Neuronal stem cell (in vitro differentiated cells): ENCODE measurements around the gene NUDT12.

ENCODE experiments used
- DNase-seq: peaks from one replicate; pipeline ENCODE4 v3.0.0-alpha.2; 2013; ENCODE audit warnings: low spot score
- H2AFZ ChIP-seq: one replicate; pipeline ENCODE4 v1.6.1; 2013; ENCODE audit warnings: mild to moderate bottlenecking, low read length, inconsistent platforms
- H2AK5ac ChIP-seq: 2 replicates; pipeline ENCODE4 v1.6.1; 2013; ENCODE audit warnings: low read depth, mild to moderate bottlenecking, inconsistent platforms, low read length, moderate library complexity, mixed read lengths
- H2BK120ac ChIP-seq: 2 replicates; pipeline ENCODE4 v1.6.1; 2013; ENCODE audit warnings: low read depth, mild to moderate bottlenecking, inconsistent platforms, low read length, moderate library complexity, mixed read lengths
- H2BK12ac ChIP-seq: one replicate; pipeline ENCODE4 v1.6.1; 2013; ENCODE audit warnings: low read length, inconsistent platforms
- H2BK15ac ChIP-seq: 2 replicates; pipeline ENCODE4 v1.6.1; 2013; ENCODE audit warnings: mild to moderate bottlenecking, low read length, inconsistent platforms, mixed read lengths
- H2BK5ac ChIP-seq: one replicate; pipeline ENCODE4 v1.6.1; 2013; ENCODE audit warnings: inconsistent platforms, mild to moderate bottlenecking, low read length, moderate library complexity
- H3K14ac ChIP-seq: one replicate; pipeline ENCODE4 v1.6.1; 2013; ENCODE audit warnings: low read length, inconsistent platforms
- H3K18ac ChIP-seq: 2 replicates; pipeline ENCODE4 v1.6.1; 2013; ENCODE audit warnings: low read length, inconsistent platforms
- H3K23ac ChIP-seq: 2 replicates; pipeline ENCODE4 v1.6.1; 2013; ENCODE audit warnings: low read depth, mild to moderate bottlenecking, mixed read lengths, low read length, inconsistent platforms; ENCODE audit not compliant: poor library complexity
- H3K27ac ChIP-seq: replicated peaks from 3 replicates; pipeline ENCODE4 v1.5.1; 2013; ENCODE audit warnings: low read length, inconsistent platforms
- H3K27me3 ChIP-seq, 3 experiments: 2 replicates each; pipeline ENCODE4 v1.6.1; 2013; ENCODE audit warnings: low read length in 3 of 3, mild to moderate bottlenecking in 2 of 3, inconsistent platforms in 1 of 3, low read depth in 1 of 3, mixed read lengths in 1 of 3, moderate library complexity in 1 of 3; ENCODE audit not compliant: control insufficient read depth in 3 of 3, insufficient read depth in 3 of 3
- H3K36me3 ChIP-seq, 2 donors: replicated peaks in 1 of 2; 2 replicates each; pipeline ENCODE4 v1.6.1; 2013; ENCODE audit warnings: low read length in 2 of 2; ENCODE audit not compliant: control insufficient read depth in 2 of 2, insufficient read depth in 2 of 2
- H3K4ac ChIP-seq: 2 replicates; pipeline ENCODE4 v1.6.1; 2013; ENCODE audit warnings: inconsistent platforms, mild to moderate bottlenecking, low read length, moderate library complexity
- H3K4me1 ChIP-seq, 2 donors: 1 replicate in 1 of 2; 2 replicates in 1 of 2; pipeline ENCODE4 v1.6.1; 2013; ENCODE audit warnings: low read length in 2 of 2, low read depth in 1 of 2; ENCODE audit not compliant: control insufficient read depth in 2 of 2, insufficient read depth in 1 of 2
- H3K4me2 ChIP-seq: one replicate; pipeline ENCODE4 v1.6.1; 2013; ENCODE audit warnings: mild to moderate bottlenecking, low read length, inconsistent platforms; ENCODE audit not compliant: insufficient read depth, poor library complexity, severe bottlenecking
- H3K4me3 ChIP-seq, 2 donors: 2 replicates each; pipeline ENCODE4 v1.5.1; 2013; ENCODE audit warnings: low read length in 2 of 2, mild to moderate bottlenecking in 2 of 2, inconsistent platforms in 1 of 2, moderate library complexity in 1 of 2
- H3K79me1 ChIP-seq: one replicate; pipeline ENCODE4 v1.6.1; 2013; ENCODE audit warnings: low read depth, mild to moderate bottlenecking, inconsistent platforms, low read length, moderate library complexity
- H3K9ac ChIP-seq: one replicate; pipeline ENCODE4 v1.6.1; 2013; ENCODE audit warnings: mild to moderate bottlenecking, low read depth, low read length, inconsistent platforms; ENCODE audit not compliant: poor library complexity
- H3K9me3 ChIP-seq, 2 donors: replicated peaks in 1 of 2; 2 replicates each; pipeline versions ENCODE3 to v1.6.1; 2013; ENCODE audit warnings: low read length in 2 of 2, mild to moderate bottlenecking in 2 of 2, inconsistent platforms in 1 of 2, low read depth in 1 of 2, mixed read lengths in 1 of 2, moderate library complexity in 1 of 2; ENCODE audit not compliant: control insufficient read depth in 2 of 2, insufficient read depth in 1 of 2
- H4K8ac ChIP-seq: one replicate; pipeline ENCODE4 v1.6.1; 2013; ENCODE audit warnings: low read depth, mild to moderate bottlenecking, inconsistent platforms, low read length, moderate library complexity
- H4K91ac ChIP-seq: one replicate; pipeline ENCODE4 v1.6.1; 2013; ENCODE audit warnings: low read length, low read depth, mild to moderate bottlenecking, inconsistent platforms; ENCODE audit not compliant: poor library complexity
- WGBS, 2 donors: extraction: QIAGEN DNeasy Blood & Tissue Kit; methylation state at CpG; one replicate each; pipeline ENCODE4 v1.1.7; 2013; ENCODE audit warnings: missing lambda C conversion rate in 2 of 2, mixed read lengths in 1 of 2; ENCODE audit not compliant: insufficient read length in 2 of 2, insufficient replicate concordance in 1 of 2; ENCODE audit errors: extremely low coverage in 2 of 2; 5-methylcytosine and 5-hydroxymethylcytosine counted together

The NUDT12 gene

GRCh38 chr5:103522586-103522985 is 40.0 kb downstream of the NUDT12 start:
- no peak overlapping the region for H4K8ac ChIP-seq
- no peaks in the 10 kb centered on the region for H3K36me3 ChIP-seq
- H2BK15ac ChIP-seq: no peak overlapping the region
- H3K27ac ChIP-seq: no peak overlapping the region
- no peak for DNase-seq
- H3K18ac ChIP-seq: no peak overlapping the region
- H2BK120ac ChIP-seq: no peak overlapping the region
- no peak overlapping the region for H2AK5ac ChIP-seq
- no peak overlapping the region for H2BK5ac ChIP-seq
- H4K91ac ChIP-seq: no peak overlapping the region
- no peaks in the 10 kb centered on the region for H3K27me3 ChIP-seq
- WGBS, 2 donors: no CpG with 5 or more reads among the region's 5 CpGs
- H3K4me3 ChIP-seq: no peak overlapping the region
- H3K4me1 ChIP-seq: peaks cover 2 to 3% of the 10 kb centered on the region in 2 donors
- H3K79me1 ChIP-seq: no peaks in the 10 kb centered on the region
- no peak overlapping the region for H2BK12ac ChIP-seq
- H3K4me2 ChIP-seq: no peak overlapping the region
- H2AFZ ChIP-seq: peak overlapping the region; percentile 76
- no peak overlapping the region for H3K9ac ChIP-seq
- no peak overlapping the region for H3K14ac ChIP-seq
- H3K4ac ChIP-seq: no peak overlapping the region
- no peak overlapping the region for H3K23ac ChIP-seq
- H3K9me3 ChIP-seq: no peaks in the 10 kb centered on the region

DNA sequence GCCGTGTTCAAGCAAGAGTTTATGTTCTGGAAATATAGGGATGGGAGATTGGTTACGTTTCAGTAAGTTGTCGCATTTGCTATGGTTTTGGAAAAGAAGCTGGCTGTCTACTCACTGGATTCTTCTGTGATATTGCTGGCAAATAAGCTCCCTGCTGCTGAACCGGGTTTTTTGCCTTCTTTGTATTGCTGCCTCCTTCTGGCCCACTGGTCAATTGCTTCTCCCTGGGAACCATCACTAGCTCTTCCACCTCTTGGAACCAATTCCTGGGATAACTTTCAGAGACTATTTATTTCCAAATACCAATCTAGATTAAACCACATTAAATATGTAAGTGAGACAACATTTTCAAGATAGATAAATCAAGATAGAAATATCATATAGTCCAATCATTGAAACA is 43.0 kb downstream of the NUDT12 start:
- Histone ChIP-seq H3K14ac (no peak overlapping the region), H4K8ac (no peak overlapping the region), H2BK5ac (no peak overlapping the region), H3K36me3 (no peaks in the 10 kb centered on the region), H3K4me3 (no peak overlapping the region), H3K4me2 (no peak overlapping the region), H3K9ac (no peak overlapping the region), H3K9me3 (no peaks in the 10 kb centered on the region), H2AFZ (no peak overlapping the region), H2BK15ac (no peak overlapping the region), H3K4ac (no peak overlapping the region), H2BK12ac (no peak overlapping the region), H3K27me3 (no peaks in the 10 kb centered on the region), H3K18ac (no peak overlapping the region), H2BK120ac (no peak overlapping the region), H3K27ac (no peak overlapping the region), H3K23ac (no peak overlapping the region), H3K4me1 (peaks cover 0 to 1% of the 10 kb centered on the region in 2 donors), H4K91ac (no peak overlapping the region), H3K79me1 (no peaks in the 10 kb centered on the region), H2AK5ac (no peak overlapping the region)
- WGBS, 2 donors: no CpG with 5 or more reads among the region's 4 CpGs
- no peak for DNase-seq

GRCh38 chr5:103514371-103514770 is 48.2 kb downstream of the NUDT12 start:
- peak overlapping the region; percentile 20 for H2AFZ ChIP-seq
- H4K91ac ChIP-seq: no peak overlapping the region
- no peak overlapping the region for H2BK5ac ChIP-seq
- H3K4me3 ChIP-seq: no peak overlapping the region
- H3K9ac ChIP-seq: no peak overlapping the region
- no peak overlapping the region for H2BK15ac ChIP-seq
- H2BK12ac ChIP-seq: no peak overlapping the region
- no peak overlapping the region for H3K23ac ChIP-seq
- no peaks in the 10 kb centered on the region for H3K27me3 ChIP-seq
- H3K27ac ChIP-seq: no peak overlapping the region
- no peak overlapping the region for H3K14ac ChIP-seq
- DNase-seq: no peak
- H3K9me3 ChIP-seq: no peaks in the 10 kb centered on the region
- H3K36me3 ChIP-seq: no peaks in the 10 kb centered on the region
- WGBS, 2 donors: no CpG with 5 or more reads among the region's 1 CpG
- H3K79me1 ChIP-seq: no peaks in the 10 kb centered on the region
- no peak overlapping the region for H3K4ac ChIP-seq
- peaks cover 0 to 13% of the 10 kb centered on the region in 2 donors for H3K4me1 ChIP-seq
- H2AK5ac ChIP-seq: no peak overlapping the region
- H2BK120ac ChIP-seq: no peak overlapping the region
- no peak overlapping the region for H4K8ac ChIP-seq
- H3K4me2 ChIP-seq: no peak overlapping the region
- no peak overlapping the region for H3K18ac ChIP-seq

GRCh38 chr5:103513701-103514100 is 48.9 kb downstream of the NUDT12 start:
- Histone ChIP-seq H3K4me1 (peaks cover 0 to 13% of the 10 kb centered on the region in 2 donors), H3K18ac (no peak overlapping the region), H2AK5ac (no peak overlapping the region), H3K27me3 (no peaks in the 10 kb centered on the region), H2AFZ (no peak overlapping the region), H3K4ac (no peak overlapping the region), H3K4me2 (no peak overlapping the region), H3K23ac (no peak overlapping the region), H3K79me1 (no peaks in the 10 kb centered on the region), H3K9ac (no peak overlapping the region), H3K9me3 (no peaks in the 10 kb centered on the region), H2BK15ac (no peak overlapping the region), H2BK5ac (no peak overlapping the region), H3K14ac (no peak overlapping the region), H2BK120ac (no peak overlapping the region), H3K36me3 (no peaks in the 10 kb centered on the region), H3K4me3 (no peak overlapping the region), H2BK12ac (no peak overlapping the region), H4K8ac (no peak overlapping the region), H4K91ac (no peak overlapping the region), H3K27ac (no peak overlapping the region)
- WGBS, 2 donors: no CpG with 5 or more reads among the region's 1 CpG
- no peak for DNase-seq
